ENCODE results near the gene CDK19. TPM values are rescaled to one million over a fixed set of nuclear protein-coding genes. Genes with fewer than 3 reads are reported as not detected.

CDK19 gene
- polyA plus RNA-seq, result 5.1 and 10.1 TPM in 2 replicates

GRCh38 chr6:110815411-110816409 is at the start of gene CDK19:
Gene CDK19 (minus strand): TSS chr6:110815469. CDS start chr6:110815136, 333 bp downstream.

Other genes starting within 250 kb of the CDK19 start
- 63.6 and 88.0 TPM in 2 replicates for gene AMD1, start 59.3 kb upstream of the CDK19 start, polyA plus RNA-seq
- gene GTF3C6, start 143.2 kb upstream of the CDK19 start, polyA plus RNA-seq, result 100 and 139 TPM in 2 replicates
- 86.9 and 112 TPM in 2 replicates for gene RPF2, start 166.6 kb upstream of the CDK19 start, polyA plus RNA-seq